CD4-positive, alpha-beta memory T cell (primary cell): ENCODE results near the gene KMT2B. TPM values are rescaled to one million over a fixed set of nuclear protein-coding genes. Genes with fewer than 3 reads are reported as not detected.

Experiments
- CTCF ChIA-PET: fragments of 350-600 bp; sonication (Branson Sonifier 250); formaldehyde crosslinking; loops from one replicate; lab custom pipeline; 2021; ENCODE audit warnings: inconsistent platforms; ENCODE audit not compliant: partially characterized antibody; lab: Charles Lee
- POLR2A ChIA-PET: fragments of 350-600 bp; sonication (Branson Sonifier 250); formaldehyde crosslinking; loops from one replicate; lab custom pipeline; 2021; ENCODE audit not compliant: partially characterized antibody; lab: Charles Lee
- DNase-seq, 5 donors: peaks; one replicate each; pipeline versions ENCODE4 v3.0.0 to v3.0.0-alpha.2; 2020 to 2022; ENCODE audit warnings: mixed read lengths in 1 of 5
- H3K27ac ChIP-seq: one replicate; pipeline ENCODE4 v1.7.0; 2013; ENCODE audit warnings: low read depth, low read length
- H3K27me3 ChIP-seq: 2 replicates; pipeline ENCODE4 v1.7.0; 2013; ENCODE audit warnings: mild to moderate bottlenecking, low read length, moderate library complexity; ENCODE audit not compliant: insufficient read depth
- H3K36me3 ChIP-seq: 2 replicates; pipeline ENCODE4 v1.7.0; 2013; ENCODE audit warnings: mild to moderate bottlenecking, low read length, moderate library complexity; ENCODE audit not compliant: insufficient read depth
- H3K4me1 ChIP-seq: 2 replicates; pipeline ENCODE4 v1.7.0; 2013; ENCODE audit warnings: mild to moderate bottlenecking, low read length, moderate library complexity; ENCODE audit not compliant: insufficient read depth
- H3K4me3 ChIP-seq, 2 donors: one replicate each; pipeline ENCODE4 v1.7.0; 2013; ENCODE audit warnings: low read length in 2 of 2, mild to moderate bottlenecking in 1 of 2
- H3K9me3 ChIP-seq, 2 donors: one replicate each; pipeline ENCODE4 v1.7.0; 2013; ENCODE audit warnings: low read length in 2 of 2, control low read depth in 1 of 2; ENCODE audit not compliant: control insufficient read depth in 1 of 2
- H3K27ac Mint-ChIP-seq, 7 donors: one replicate each; pipeline ENCODE4 v1.8.0; 2020 to 2021; ENCODE audit warnings: mixed read lengths in 7 of 7, mild to moderate bottlenecking in 6 of 7, inconsistent platforms in 3 of 7, moderate library complexity in 3 of 7
- H3K27me3 Mint-ChIP-seq, 2 donors: one replicate each; pipeline ENCODE4 v1.8.0; 2020 to 2021; ENCODE audit warnings: mixed read lengths in 2 of 2
- H3K36me3 Mint-ChIP-seq, 2 donors: one replicate each; pipeline ENCODE4 v1.8.0; 2020 to 2021; ENCODE audit warnings: mixed read lengths in 2 of 2, inconsistent platforms in 1 of 2, mild to moderate bottlenecking in 1 of 2
- H3K4me1 Mint-ChIP-seq, 4 donors: one replicate each; pipeline ENCODE4 v1.8.0; 2020 to 2021; ENCODE audit warnings: mixed read lengths in 4 of 4, mild to moderate bottlenecking in 1 of 4
- H3K4me3 Mint-ChIP-seq, 8 donors: one replicate each; pipeline ENCODE4 v1.8.0; 2020 to 2021; ENCODE audit warnings: mixed read lengths in 8 of 8, mild to moderate bottlenecking in 7 of 8, moderate library complexity in 6 of 8, inconsistent platforms in 3 of 8
- H3K9me3 Mint-ChIP-seq, 8 donors: one replicate each; pipeline ENCODE4 v1.8.0; 2020 to 2021; ENCODE audit warnings: mixed read lengths in 8 of 8, mild to moderate bottlenecking in 5 of 8, inconsistent platforms in 3 of 8, moderate library complexity in 1 of 8
- intact Hi-C: fragments of 100-400 bp; cut with micrococcal nuclease; formaldehyde crosslinking; loops from one replicate; pipeline ENCODE4 v1.15.1; 2023
- polyA plus RNA-seq, 2 donors: library from polyadenylated mRNA; unstranded; fragments of 300-500 nt; fragmentation: Illumina TruSeq; gene quantifications; one replicate each; pipeline ENCODE4 v1.2.3, GENCODE V29; 2021
- total RNA-seq, 2 experiments: library from RNA; stranded (reverse); gene quantifications; one replicate each; pipeline ENCODE4 v1.2.3, GENCODE V29; 2021

The KMT2B gene
- total and polyA plus RNA-seq, 4 experiments from 2014 or later = 2.8 to 84.3 (median 83.4) TPM; not detected in 1

DNA sequence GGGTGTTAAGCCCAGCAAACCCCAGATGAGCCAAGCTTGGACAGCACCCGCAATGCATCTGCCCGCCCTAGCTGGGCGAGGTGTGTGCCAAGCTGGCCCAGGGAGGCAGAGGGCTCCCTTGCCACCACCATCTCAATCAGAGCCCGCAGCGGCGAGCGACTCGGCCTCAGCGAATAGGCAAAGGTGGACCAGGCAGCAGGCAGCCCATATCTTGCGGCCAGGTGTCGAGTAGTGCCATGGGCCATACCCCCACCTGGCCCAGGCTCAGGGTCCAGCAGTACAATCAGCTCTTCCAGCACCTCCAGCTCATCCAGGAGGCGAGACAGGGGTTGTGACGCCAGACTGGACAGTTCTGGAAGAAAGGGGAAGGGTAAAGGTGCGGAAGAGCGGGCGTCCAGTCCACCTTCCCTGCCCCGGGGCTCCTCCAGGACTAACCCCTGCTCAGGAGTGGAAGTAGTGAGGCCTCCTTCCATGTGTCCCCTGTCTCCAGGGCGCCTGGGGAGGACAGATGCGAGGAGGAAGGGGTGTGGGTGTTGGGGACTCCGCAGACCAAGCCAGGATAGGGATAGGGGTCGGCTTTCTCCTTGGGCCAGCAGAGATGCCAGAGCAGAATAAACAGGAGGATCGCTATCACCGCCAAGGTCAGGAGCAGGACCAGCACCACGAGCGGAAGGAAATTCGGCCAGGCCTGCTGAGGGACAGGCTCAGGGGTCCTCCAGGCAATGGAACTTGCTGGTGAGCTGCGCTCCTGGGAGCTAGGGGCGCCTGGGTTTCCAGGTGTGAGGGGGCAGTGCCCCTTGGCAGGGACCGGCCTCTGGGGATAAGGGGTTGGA lies 21.7 kb downstream of the KMT2B start:
- CTCF ChIA-PET = interaction anchor here (1.5 to 2.2 kb wide), 2 partner anchors 13 to 21 kb away, joined by 3 to 6 read pairs; partner anchors contain the start of gene KMT2B

DNA sequence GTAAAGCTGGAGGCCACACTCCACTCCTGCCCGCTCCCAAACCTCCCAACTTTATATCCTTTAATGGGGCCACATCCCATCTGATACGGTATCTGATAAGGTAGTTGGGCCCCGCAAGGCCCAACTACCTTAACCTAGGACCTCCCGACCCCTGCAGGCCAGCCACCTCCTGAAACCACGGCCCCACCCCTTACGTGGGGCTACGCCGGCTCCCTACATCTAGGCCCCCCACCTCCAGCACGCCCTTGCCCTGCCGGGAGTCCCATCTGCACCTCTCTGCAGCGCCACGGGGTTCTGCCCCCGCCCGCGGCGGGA lies 22.3 kb downstream of the KMT2B start:
- Histone ChIP-seq H3K27ac (peak overlapping the region; percentile 24), H3K9me3 (no peaks in the 10 kb centered on the region), H3K4me1 (peaks cover 57% of the 10 kb centered on the region), H3K27me3 (no peaks in the 10 kb centered on the region), H3K36me3 (peaks cover 17% of the 10 kb centered on the region), H3K4me3 (peak overlapping the region; percentile 83 to 88)
- Mint-ChIP-seq H3K4me3 (peak overlapping the region; percentile 88 to 98 (median 90)), H3K4me1 (peaks cover 18 to 62% (median 39%) of the 10 kb centered on the region in 4 donors), H3K27ac (peak overlapping the region in 4 of 7 donors; percentile 57 to 99 (median 93)), H3K36me3 (peaks cover 12 to 42% of the 10 kb centered on the region in 2 donors), H3K27me3 (no peaks in the 10 kb centered on the region), H3K9me3 (no peaks in the 10 kb centered on the region)
- DNase-seq = no peak
- ChIA-PET CTCF (interaction anchor here (2.2 kb wide), 1 partner anchor 22 kb away, joined by 6 read pairs; the partner anchor contains the start of gene KMT2B), POLR2A (interaction anchor here (0.9 to 5.7 kb wide), 17 partner anchors 9 to 97 kb away, joined by 3 to 37 read pairs (median 5); partner anchors contain the start of genes COX6B1, HSPB6, KMT2B and LIN37)
- intact Hi-C loops = loop anchor here (1.0 to 10.0 kb wide), 4 partner anchors 23 to 1635 kb away; partner anchors contain the start of genes ARHGAP33 and ZNF527

More for the DNA sequence above, 21.7 kb downstream of the KMT2B start:
- H3K4me3 Mint-ChIP-seq = peak overlapping the region; percentile 52 to 98 (median 89)
- H3K4me3 ChIP-seq = peak overlapping the region in 1 of 2 donors; percentile 88
- H3K9me3 ChIP-seq = no peaks in the 10 kb centered on the region
- peak overlapping the region in 3 of 7 donors; percentile 52 to 99 (median 61) for H3K27ac Mint-ChIP-seq
- DNase-seq = peak in 1 of 5 donors; percentile 29
- intact Hi-C loops = loop anchor here (1.0 to 10.0 kb wide), 4 partner anchors 22 to 1635 kb away; partner anchors contain the start of genes ARHGAP33 and ZNF527
- H3K36me3 ChIP-seq = peaks cover 22% of the 10 kb centered on the region
- no peaks in the 10 kb centered on the region for H3K9me3 Mint-ChIP-seq
- no peaks in the 10 kb centered on the region for H3K27me3 Mint-ChIP-seq
- peaks cover 57% of the 10 kb centered on the region for H3K4me1 ChIP-seq
- peaks cover 17 to 61% (median 39%) of the 10 kb centered on the region in 4 donors for H3K4me1 Mint-ChIP-seq
- peaks cover 15 to 42% of the 10 kb centered on the region in 2 donors for H3K36me3 Mint-ChIP-seq
- POLR2A ChIA-PET = interaction anchor here (1.0 to 5.7 kb wide), 13 partner anchors 10 to 96 kb away, joined by 3 to 37 read pairs (median 6); partner anchors contain the start of genes COX6B1, HSPB6, KMT2B and LIN37
- H3K27me3 ChIP-seq = no peaks in the 10 kb centered on the region
- H3K27ac ChIP-seq = no peak overlapping the region

DNA sequence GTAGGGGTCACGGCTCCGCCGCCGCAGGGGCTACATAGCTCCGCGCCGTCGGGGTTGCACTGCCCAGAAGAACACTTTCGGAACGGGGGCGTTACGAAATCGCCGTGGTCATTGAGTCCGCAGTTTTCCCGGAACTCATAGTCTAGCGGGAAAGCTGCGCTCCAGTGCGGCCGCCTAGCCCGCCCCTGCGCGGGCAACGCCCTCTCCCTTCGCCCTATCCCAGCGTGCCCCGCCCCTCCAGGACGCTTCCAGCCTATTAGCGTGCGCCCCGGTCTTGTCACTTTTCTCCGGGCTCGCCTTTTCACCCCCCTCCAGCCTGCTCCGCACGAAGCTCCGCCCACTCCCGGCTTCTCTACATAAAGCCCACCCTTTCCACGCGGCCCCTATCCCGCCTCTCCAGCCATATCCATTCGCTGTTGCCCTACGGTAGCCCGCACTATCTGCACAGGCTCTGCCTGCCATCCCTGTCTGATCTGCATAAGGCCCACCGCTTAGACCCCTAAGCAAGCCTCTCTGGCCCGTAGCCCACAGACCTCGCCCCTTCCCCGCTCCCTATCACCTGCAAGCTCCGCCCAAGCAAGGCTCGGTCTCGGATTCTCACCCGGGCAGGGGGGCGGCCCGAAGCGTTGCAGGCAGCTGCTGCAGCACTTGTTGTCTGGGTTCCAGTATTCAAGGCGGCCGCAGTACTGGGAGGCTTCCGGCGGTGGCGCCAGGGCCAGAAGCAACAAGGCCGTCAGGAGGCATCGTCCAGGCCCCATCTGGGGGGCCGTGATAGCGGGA lies 22.8 kb downstream of the KMT2B start:
- ChIA-PET POLR2A (interaction anchor here (0.9 to 5.7 kb wide), 17 partner anchors 8 to 97 kb away, joined by 3 to 37 read pairs (median 5); partner anchors contain the start of genes COX6B1, HSPB6, KMT2B and LIN37), CTCF (interaction anchor here (2.2 kb wide), 1 partner anchor 22 kb away, joined by 6 read pairs; the partner anchor contains the start of gene KMT2B)
- H3K27me3 Mint-ChIP-seq = no peaks in the 10 kb centered on the region
- H3K4me1 Mint-ChIP-seq = peaks cover 17 to 65% (median 42%) of the 10 kb centered on the region in 4 donors
- peak overlapping the region; percentile 88 to 98 (median 90) for H3K4me3 Mint-ChIP-seq
- peaks cover 10 to 43% of the 10 kb centered on the region in 2 donors for H3K36me3 Mint-ChIP-seq
- Histone ChIP-seq H3K27me3 (no peaks in the 10 kb centered on the region), H3K27ac (peak overlapping the region; percentile 77), H3K9me3 (no peaks in the 10 kb centered on the region), H3K4me3 (peak overlapping the region; percentile 83 to 88), H3K36me3 (peaks cover 17% of the 10 kb centered on the region), H3K4me1 (peaks cover 59% of the 10 kb centered on the region)
- no peaks in the 10 kb centered on the region for H3K9me3 Mint-ChIP-seq
- peak overlapping the region; percentile 93 to 99 (median 94) for H3K27ac Mint-ChIP-seq
- peak; percentile 90 to 97 (median 91) for DNase-seq
- intact Hi-C loops = loop anchor here (1.0 to 10.0 kb wide), 4 partner anchors 23 to 1634 kb away; partner anchors contain the start of genes ARHGAP33 and ZNF527

DNA sequence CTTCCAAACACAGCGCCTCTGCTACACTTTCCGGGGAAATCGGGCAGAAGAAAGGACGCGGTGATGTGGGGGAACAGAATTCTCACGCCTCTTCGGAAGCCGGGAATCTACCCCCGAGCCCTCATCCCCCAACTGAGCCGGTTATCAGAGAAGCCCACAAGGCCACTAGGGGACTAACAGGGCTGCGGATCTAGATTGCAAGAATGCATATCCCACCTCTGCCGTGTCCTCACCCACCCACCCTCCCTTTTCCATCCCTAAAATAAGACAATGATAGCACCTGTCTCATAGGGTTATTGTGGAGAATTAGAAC lies 23.4 kb downstream of the KMT2B start:
- Histone ChIP-seq H3K36me3 (peaks cover 17% of the 10 kb centered on the region), H3K27ac (peak overlapping the region; percentile 77), H3K27me3 (no peaks in the 10 kb centered on the region), H3K9me3 (no peaks in the 10 kb centered on the region), H3K4me1 (peaks cover 63% of the 10 kb centered on the region), H3K4me3 (peak overlapping the region; percentile 83 to 88)
- Mint-ChIP-seq H3K27ac (peak overlapping the region; percentile 93 to 99 (median 97)), H3K27me3 (no peaks in the 10 kb centered on the region), H3K4me3 (peak overlapping the region; percentile 88 to 98 (median 92)), H3K9me3 (no peaks in the 10 kb centered on the region), H3K4me1 (peaks cover 20 to 68% (median 47%) of the 10 kb centered on the region in 4 donors), H3K36me3 (peaks cover 8 to 42% of the 10 kb centered on the region in 2 donors)
- CTCF ChIA-PET = interaction anchor here (2.2 kb wide), 1 partner anchor 23 kb away, joined by 6 read pairs; the partner anchor contains the start of gene KMT2B
- POLR2A ChIA-PET = interaction anchor here (1.0 to 5.7 kb wide), 12 partner anchors 8 to 98 kb away, joined by 3 to 37 read pairs (median 8); partner anchors contain the start of genes COX6B1, HSPB6, KMT2B and LIN37
- intact Hi-C loops = loop anchor here (10.0 kb wide), 1 partner anchor 1634 kb away; the partner anchor contains the start of gene ZNF527
- no peak for DNase-seq

DNA sequence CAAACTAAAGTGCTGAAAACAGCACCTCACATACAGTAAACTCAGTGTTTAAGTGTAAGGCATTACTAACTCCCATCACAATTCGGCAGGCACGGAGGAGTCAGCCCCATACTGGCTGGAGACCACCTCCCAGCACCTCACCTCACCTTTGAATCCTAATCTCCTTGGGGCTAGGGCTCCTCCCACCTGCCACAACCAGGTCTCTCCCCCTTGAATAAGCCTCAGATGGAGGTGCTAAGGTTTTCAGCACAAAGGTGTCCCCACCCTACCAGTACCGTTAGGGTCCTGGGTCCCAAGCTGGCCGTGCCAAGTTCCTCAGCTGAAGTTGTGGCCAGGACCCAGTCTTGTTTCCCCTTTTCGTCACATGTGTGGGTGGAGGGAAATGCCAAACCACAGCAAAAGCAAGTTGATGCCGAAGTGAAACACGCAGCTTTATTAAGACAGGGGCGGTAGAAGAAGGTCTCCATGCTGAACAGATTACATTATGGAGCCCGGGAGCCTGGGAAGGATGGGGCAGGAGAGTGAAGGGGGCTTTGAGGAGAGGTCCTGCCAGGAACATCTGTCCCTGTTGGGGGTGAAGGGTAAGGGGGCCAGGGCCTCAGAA lies 24.4 kb downstream of the KMT2B start, which contains the start of gene IGFLR1:
Gene IGFLR1 (minus strand): TSS at position 332 of the 604 bp plus-strand sequence. CDS start 1,272 bp downstream, outside the sequence.
- Mint-ChIP-seq H3K36me3 (peaks cover 8 to 33% of the 10 kb centered on the region in 2 donors), H3K27me3 (no peaks in the 10 kb centered on the region), H3K4me3 (peak within 1 kb of the TSS; percentile 88 to 97 (median 91)), H3K9me3 (no peaks in the 10 kb centered on the region), H3K4me1 (peaks cover 21 to 69% (median 45%) of the 10 kb centered on the region in 4 donors), H3K27ac (peak within 1 kb of the TSS; percentile 95 to 99 (median 98))
- ChIA-PET CTCF (interaction anchor here (0.6 to 0.8 kb wide), 2 partner anchors 13 to 14 kb away, joined by 3 read pairs; no protein-coding TSS in a partner anchor), POLR2A (interaction anchor here (0.8 to 4.6 kb wide), 15 partner anchors 9 to 211 kb away, joined by 3 to 51 read pairs (median 4); partner anchors contain the start of genes COX6B1, HSPB6, KMT2B and PROSER3)
- H3K4me3 ChIP-seq = peak within 1 kb of the TSS; percentile 42 to 63
- no peaks in the 10 kb centered on the region for H3K9me3 ChIP-seq
- peaks cover 60% of the 10 kb centered on the region for H3K4me1 ChIP-seq
- intact Hi-C loops = loop anchor here (10.0 kb wide), 1 partner anchor 1633 kb away; the partner anchor contains the start of gene ZNF527
- peak within 1 kb of the TSS; percentile 77 for H3K27ac ChIP-seq
- no peaks in the 10 kb centered on the region for H3K27me3 ChIP-seq
- peaks cover 17% of the 10 kb centered on the region for H3K36me3 ChIP-seq
- DNase-seq = peak; percentile 71 to 83 (median 73)
